Neutrophil (primary cell): ENCODE measurements around the gene MGME1.
A peak's percentile ranks its signal among the peaks of the same experiment; 100 is the strongest.

Experiments used
- H3K27ac ChIP-seq: fragments of 200-600 bp; sonication (generic); 2 replicates; pipeline ENCODE4 v1.5.1; 2016; ENCODE audit warnings: mild to moderate bottlenecking, moderate library complexity
- H3K27me3 ChIP-seq: fragments of 200-600 bp; sonication (generic); 2 replicates; pipeline ENCODE4 v1.6.0; 2016; ENCODE audit warnings: mild to moderate bottlenecking
- H3K36me3 ChIP-seq: fragments of 200-600 bp; sonication (generic); 2 replicates; pipeline ENCODE4 v1.5.1; 2017
- H3K4me1 ChIP-seq, 2 experiments: fragments of 200-600 bp in 1 of 2; sonication (generic) in 1 of 2; 1 replicate in 1 of 2; 2 replicates in 1 of 2; pipeline versions ENCODE4 v1.5.1 to v1.6.1; 2013 to 2016; ENCODE audit warnings: low read depth in 1 of 2, low read length in 1 of 2, mild to moderate bottlenecking in 1 of 2, moderate library complexity in 1 of 2; ENCODE audit not compliant: control insufficient read depth in 1 of 2, insufficient read depth in 1 of 2
- H3K4me3 ChIP-seq, 2 experiments: fragments of 200-600 bp in 1 of 2; sonication (generic) in 1 of 2; 1 replicate in 1 of 2; 2 replicates in 1 of 2; pipeline ENCODE4 v1.5.1; 2013 to 2016; ENCODE audit warnings: low read depth in 1 of 2, low read length in 1 of 2, mild to moderate bottlenecking in 1 of 2, moderate library complexity in 1 of 2
- H3K9me3 ChIP-seq: fragments of 200-600 bp; sonication (generic); 2 replicates; pipeline ENCODE4 v1.5.1; 2016
- TF ChIP-seq, protein P1 (sequence below): fragments of 200-600 bp; sonication (generic); IDR thresholded peaks from 2 replicates; pipeline ENCODE4 v1.5.1; 2016; ENCODE audit warnings: antibody characterized with exemption

Gene MGME1

DNA sequence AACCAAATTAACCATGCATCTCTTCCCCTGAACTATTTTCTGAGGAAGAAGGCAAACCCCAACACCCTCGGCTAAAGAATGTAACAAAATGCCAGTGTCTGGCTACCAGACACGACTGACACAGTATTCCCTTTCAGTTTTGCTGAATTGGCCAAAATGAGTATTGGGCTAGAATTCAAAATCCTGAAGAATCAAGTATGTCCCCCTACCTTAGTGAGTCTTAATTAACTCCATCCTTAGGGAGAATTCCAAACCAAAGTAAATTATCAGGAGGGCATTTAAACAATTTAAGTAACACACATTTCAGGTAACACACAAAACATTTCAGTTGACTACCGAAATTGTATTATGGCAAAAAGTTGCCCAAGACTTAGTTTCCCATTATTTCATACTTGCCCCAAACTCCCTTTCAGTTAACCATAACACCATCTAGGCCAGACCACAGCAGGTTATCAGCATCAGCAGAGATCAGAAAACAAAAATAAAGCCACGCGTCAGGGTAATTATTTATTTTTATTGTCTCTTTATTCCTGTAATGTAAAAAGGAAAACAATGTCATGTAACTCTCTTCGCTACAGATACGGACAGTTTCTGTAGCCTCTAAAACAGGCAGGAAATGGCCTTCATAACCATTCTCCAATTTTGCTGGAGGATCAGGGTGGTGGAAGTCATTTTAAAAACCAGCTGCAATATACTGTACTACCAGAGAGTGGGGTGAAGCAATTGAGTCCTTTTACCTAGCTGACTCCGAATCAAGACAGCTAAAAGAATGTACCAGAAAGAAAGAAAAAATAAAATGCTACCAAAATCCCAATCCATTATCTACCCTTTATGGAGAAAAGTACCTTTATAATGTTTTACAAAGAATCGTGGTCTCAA lies 2.1 kb upstream of the MGME1 start:
- no peaks in the 10 kb centered on the region for H3K9me3 ChIP-seq
- peaks cover 60 to 70% of the 10 kb centered on the region in 2 experiments for H3K4me1 ChIP-seq
- H3K27me3 ChIP-seq: no peaks in the 10 kb centered on the region
- peak overlapping the region; percentile 96 for H3K27ac ChIP-seq
- TF ChIP-seq, protein P1, sequence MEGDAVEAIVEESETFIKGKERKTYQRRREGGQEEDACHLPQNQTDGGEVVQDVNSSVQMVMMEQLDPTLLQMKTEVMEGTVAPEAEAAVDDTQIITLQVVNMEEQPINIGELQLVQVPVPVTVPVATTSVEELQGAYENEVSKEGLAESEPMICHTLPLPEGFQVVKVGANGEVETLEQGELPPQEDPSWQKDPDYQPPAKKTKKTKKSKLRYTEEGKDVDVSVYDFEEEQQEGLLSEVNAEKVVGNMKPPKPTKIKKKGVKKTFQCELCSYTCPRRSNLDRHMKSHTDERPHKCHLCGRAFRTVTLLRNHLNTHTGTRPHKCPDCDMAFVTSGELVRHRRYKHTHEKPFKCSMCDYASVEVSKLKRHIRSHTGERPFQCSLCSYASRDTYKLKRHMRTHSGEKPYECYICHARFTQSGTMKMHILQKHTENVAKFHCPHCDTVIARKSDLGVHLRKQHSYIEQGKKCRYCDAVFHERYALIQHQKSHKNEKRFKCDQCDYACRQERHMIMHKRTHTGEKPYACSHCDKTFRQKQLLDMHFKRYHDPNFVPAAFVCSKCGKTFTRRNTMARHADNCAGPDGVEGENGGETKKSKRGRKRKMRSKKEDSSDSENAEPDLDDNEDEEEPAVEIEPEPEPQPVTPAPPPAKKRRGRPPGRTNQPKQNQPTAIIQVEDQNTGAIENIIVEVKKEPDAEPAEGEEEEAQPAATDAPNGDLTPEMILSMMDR: no peak
- H3K4me3 ChIP-seq: peak overlapping the region; percentile 80 to 97
- no peaks in the 10 kb centered on the region for H3K36me3 ChIP-seq

DNA sequence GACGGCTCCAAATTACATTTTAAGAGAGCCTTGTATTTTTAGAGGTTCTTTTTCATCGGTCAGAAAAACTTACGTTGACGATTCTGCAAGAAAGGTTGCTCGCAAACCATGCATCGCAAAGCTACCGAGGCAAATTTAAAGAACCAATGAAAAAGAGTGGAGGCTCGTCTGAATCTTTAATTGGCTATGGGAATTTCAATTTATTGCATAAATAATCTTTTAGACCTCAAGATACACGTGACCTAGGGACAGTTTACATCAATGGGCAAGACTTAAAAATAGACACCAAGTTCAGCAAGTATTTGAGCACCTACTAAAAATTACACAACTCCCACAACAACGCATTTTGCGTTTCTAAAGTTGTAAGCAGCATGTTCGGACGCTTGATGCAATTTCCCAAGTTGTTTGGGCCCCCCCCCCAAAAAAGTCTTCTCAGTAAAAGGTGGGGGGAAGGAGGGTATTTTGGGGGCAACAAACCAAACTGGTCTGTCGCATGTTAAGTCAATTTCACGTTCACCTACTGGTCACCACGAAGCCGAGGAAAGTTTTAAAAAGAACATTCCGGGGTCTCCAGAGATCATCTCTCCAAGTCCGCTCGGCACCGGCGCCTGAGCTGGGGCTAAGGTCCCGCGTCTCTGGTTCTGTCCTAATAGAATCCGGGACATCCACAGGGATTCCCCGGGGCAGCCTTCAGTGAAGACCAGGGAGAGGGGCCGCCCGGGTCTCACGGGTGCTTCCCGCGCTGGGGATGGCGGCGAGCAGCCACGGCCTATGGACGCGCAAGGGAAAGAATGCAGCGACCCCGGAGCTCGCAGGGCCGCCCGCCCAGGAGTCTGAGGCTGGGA lies 1.1 kb upstream of the MGME1 start:
- Histone ChIP-seq H3K4me3 (peak overlapping the region; percentile 80 to 97), H3K27ac (peak overlapping the region; percentile 96), H3K36me3 (no peaks in the 10 kb centered on the region), H3K27me3 (no peaks in the 10 kb centered on the region), H3K9me3 (no peaks in the 10 kb centered on the region), H3K4me1 (peaks cover 71 to 80% of the 10 kb centered on the region in 2 experiments)
- TF ChIP-seq, protein P1: no peak

DNA sequence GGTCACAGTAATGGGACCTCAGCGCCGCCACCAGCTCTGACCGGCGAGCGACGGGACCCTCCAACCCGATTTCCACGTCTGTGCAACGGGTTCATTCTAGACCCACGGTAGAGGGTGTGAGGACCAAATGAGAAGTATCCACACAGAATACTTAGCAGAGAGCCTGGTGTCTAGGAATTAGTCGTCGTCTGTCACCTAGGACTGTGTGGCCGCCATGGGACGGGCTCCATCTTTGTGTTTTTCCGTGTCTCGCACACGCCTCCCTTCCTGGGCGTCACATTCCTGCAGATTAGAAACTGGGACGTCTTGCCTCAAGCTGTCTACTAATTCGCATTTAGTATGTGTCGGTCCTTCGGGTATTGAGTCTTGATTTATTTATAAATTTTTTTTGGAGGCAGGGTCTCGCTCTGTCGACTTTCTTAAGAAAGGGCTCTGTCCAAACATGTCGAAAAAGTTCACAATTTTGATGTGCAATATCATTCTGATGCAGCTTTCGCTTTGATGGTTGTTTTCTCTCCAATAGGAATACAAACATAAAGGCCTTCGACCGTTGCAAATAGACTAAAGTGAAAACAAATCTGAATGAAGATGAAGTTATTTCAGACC lies 563 bp downstream of the MGME1 start:
- Histone ChIP-seq H3K9me3 (no peaks in the 10 kb centered on the region), H3K27me3 (no peaks in the 10 kb centered on the region), H3K27ac (peak overlapping the region; percentile 96), H3K36me3 (no peaks in the 10 kb centered on the region), H3K4me1 (peaks cover 78 to 82% of the 10 kb centered on the region in 2 experiments), H3K4me3 (peak overlapping the region; percentile 80 to 97)
- TF ChIP-seq, protein P1: no peak

DNA sequence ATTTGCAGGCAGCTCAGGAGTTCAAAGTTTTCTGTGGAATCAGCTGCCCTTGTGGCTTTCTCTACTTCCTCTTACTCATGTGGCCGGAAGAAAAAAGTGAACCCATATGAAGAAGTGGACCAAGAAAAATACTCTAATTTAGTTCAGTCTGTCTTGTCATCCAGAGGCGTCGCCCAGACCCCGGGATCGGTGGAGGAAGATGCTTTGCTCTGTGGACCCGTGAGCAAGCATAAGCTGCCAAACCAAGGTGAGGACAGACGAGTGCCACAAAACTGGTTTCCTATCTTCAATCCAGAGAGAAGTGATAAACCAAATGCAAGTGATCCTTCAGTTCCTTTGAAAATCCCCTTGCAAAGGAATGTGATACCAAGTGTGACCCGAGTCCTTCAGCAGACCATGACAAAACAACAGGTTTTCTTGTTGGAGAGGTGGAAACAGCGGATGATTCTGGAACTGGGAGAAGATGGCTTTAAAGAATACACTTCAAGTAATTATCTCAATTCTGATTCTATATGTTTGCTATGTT lies 1.1 kb downstream of the MGME1 start:
- TF ChIP-seq, protein P1: peak; percentile 15
- Histone ChIP-seq H3K36me3 (no peaks in the 10 kb centered on the region), H3K27ac (peak overlapping the region; percentile 96), H3K27me3 (no peaks in the 10 kb centered on the region), H3K4me1 (peaks cover 72 to 77% of the 10 kb centered on the region in 2 experiments), H3K9me3 (no peaks in the 10 kb centered on the region), H3K4me3 (peak overlapping the region; percentile 80 to 97)
